NB4 (cell line): ENCODE results near the gene TXLNA.

ENCODE experiments used
- CTCF ChIP-seq: IDR thresholded peaks from one replicate; pipeline ENCODE4 v1.5.1; 2012; ENCODE audit warnings: low read depth, low read length
- MAX ChIP-seq: IDR thresholded peaks from 2 replicates; pipeline ENCODE4 v1.6.1; 2011; ENCODE audit warnings: low read depth, low read length

DNA sequence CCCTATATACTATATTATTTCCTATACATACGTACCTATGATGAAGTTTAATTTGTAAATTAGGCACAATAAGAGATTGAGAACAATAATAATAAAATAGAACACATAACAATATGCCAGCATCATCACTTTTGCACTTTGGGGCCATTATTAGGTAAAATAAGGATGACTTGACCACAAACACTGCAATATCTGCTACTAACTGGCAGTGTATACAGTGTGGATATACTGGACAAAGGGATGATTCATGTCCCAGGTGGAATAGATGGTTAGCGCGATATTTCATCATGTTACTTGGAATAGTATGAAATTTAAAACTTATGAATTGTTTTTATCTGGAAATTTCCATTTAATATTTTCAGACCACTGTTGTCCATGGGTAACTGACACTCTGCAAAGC lies 35.4 kb upstream of the TXLNA start:
- TF ChIP-seq CTCF (no peak), MAX (no peak)
